Measurements from ENCODE around the gene PRDM2.

GRCh38 chr1:13869172-13869797 is 169.3 kb downstream of the PRDM2 start:
- TF ChIP-seq EZH2 (IDR thresholded peaks at IDR 0.05; ENCODE audit: insufficient read depth, poor library complexity, severe bottlenecking) (no peak), EZH2phosphoT487 (IDR thresholded peaks at IDR 0.05; ENCODE audit: insufficient read depth, low read depth) (no peak)
